ENCODE measurements around the gene COX7A1.

DNA sequence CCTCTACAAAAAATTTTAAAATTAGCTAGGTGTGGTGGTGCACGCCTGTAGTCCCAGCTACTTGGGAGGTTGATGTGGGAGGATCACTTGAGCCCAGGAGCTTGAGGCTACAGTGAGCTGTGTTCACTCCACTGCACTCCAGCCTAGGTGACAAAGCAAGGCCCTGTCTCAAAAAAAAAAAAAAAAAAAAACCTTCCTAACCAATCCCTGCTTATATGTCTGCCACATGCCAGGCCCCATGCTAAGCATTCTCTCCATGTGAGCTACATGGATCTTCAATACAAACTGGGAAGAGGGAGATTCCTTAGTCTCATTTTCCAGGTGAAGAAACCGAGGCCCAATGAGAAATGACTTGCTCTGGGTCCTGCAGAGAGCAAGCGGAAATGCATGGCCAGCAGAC, 43.6 kb downstream of the COX7A1 start:
- TF ChIP-seq, protein P1, sequence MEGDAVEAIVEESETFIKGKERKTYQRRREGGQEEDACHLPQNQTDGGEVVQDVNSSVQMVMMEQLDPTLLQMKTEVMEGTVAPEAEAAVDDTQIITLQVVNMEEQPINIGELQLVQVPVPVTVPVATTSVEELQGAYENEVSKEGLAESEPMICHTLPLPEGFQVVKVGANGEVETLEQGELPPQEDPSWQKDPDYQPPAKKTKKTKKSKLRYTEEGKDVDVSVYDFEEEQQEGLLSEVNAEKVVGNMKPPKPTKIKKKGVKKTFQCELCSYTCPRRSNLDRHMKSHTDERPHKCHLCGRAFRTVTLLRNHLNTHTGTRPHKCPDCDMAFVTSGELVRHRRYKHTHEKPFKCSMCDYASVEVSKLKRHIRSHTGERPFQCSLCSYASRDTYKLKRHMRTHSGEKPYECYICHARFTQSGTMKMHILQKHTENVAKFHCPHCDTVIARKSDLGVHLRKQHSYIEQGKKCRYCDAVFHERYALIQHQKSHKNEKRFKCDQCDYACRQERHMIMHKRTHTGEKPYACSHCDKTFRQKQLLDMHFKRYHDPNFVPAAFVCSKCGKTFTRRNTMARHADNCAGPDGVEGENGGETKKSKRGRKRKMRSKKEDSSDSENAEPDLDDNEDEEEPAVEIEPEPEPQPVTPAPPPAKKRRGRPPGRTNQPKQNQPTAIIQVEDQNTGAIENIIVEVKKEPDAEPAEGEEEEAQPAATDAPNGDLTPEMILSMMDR (IDR thresholded peaks at IDR 0.05), result no peak
- no peak for TF ChIP-seq POLR2A (IDR thresholded peaks at IDR 0.05)

All from heart left ventricle (tissue), 13 donors.